HG03575 (cell line): ENCODE data around the gene SUSD2.
"Not testable (repeated sequence)": the region's sequence is repeated elsewhere in the genome, so short reads cannot be mapped to it uniquely, and the experiment has no call there.

Source experiments
- ATAC-seq: cut with Tn5 transposase; IDR thresholded peaks from one replicate; pipeline ENCODE4 v1.9.1; 2021; ENCODE audit not compliant: unreplicated experiment, insufficient number of reproducible peaks, low FRiP score; ENCODE audit errors: extremely low read depth

The SUSD2 gene

GRCh38 chr22:24170188-24170587 is 11.1 kb upstream of the SUSD2 start:
- ATAC-seq, result no peak

- ATAC-seq, result no peak
These were observed 10.7 kb upstream of the SUSD2 start for GRCh38 chr22:24170632-24171031.

GRCh38 chr22:24171822-24172221 is 9.5 kb upstream of the SUSD2 start:
- ATAC-seq, result no peak

DNA sequence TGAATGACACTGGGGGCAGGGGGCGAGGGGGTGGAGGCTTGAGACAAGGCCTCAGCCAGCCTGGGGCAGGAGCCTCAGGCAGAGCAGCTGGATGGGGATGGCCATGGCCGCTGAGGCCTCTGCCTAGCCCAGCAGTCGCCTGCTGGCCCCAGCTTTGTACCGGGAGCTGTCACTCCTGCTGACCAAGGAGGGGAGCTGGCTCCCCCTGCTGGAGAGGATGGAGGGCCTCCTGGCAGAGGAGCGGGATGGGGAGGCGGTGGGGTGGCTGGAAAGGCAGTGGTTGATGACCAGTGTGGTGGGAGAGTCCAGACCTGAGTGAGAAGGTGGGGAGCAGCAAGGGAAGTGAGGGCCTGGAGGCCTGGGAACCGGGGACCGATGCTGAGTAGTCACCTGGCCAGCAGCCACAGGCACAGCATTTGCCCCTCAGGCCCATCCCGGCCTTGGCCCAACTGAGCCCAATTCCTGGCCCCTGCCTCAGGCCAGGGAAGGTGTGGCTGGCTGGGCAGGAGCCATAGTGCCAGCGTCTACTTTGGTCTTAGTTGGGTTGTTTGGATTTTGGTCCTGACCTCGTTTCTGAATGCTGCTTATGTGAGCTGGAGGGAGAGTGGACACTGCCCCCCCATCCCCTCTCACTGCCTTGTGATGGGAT is 6.0 kb upstream of the SUSD2 start:
- no peak for ATAC-seq

GRCh38 chr22:24176040-24176439 is 5.2 kb upstream of the SUSD2 start:
- no peak for ATAC-seq

GRCh38 chr22:24176630-24177029 is 4.7 kb upstream of the SUSD2 start:
- ATAC-seq, result no peak

DNA sequence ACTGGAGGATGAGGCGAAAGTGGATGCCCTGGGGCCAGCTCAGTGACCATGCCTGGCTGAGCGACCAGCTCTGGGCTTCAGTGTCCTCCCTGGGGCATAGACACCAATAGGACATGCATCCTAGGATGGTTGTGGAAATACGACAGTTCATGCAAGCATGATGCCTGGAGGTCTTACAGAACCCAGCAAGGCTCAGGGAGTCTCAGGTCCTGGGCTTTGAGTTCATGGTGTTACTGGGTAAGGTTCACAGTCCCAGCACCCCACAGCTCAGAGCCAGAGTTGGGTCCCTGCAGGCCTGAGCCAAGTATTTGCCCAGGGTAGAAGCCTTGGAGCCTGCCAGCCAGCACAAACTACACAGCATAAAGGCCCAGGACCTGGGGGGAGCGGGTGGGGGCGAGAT is 4.2 kb upstream of the SUSD2 start:
- ATAC-seq, result no peak

DNA sequence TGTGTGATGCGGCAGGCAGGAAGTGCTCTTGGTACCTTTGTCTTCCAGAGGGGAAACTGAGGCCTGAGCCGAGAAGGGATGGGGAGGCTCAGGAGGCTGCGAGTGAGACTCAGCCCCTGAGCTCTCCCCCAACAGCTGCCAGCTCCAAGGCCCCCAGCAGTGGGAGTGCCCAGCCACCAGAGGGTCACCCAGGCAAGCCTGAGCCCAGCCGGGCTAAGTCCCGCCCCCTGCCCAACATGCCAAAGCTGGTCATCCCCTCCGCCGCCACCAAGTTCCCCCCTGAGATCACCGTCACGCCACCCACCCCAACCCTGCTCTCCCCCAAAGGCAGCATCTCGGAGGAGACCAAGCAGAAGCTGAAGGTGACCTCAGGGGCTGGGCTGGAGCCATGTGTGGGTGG is 3.8 kb upstream of the SUSD2 start:
- ATAC-seq, result no peak

DNA sequence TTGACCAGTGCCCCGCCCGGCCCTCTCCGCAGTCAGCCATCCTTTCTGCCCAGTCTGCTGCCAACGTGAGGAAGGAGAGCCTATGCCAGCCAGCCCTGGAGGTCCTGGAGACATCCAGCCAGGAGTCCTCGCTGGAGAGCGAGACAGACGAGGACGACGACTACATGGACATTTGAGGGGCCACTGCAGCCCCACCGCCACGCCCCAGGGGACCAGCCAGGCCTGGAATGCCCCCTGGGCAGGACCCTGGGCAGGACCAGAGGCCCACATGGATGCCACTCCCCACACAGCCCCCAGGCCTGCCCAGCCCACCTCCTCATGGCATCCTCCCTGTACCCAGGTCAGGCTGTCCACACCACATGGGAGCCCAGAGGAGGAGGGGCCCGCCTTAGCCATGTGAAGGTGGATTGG is 3.3 kb upstream of the SUSD2 start:
- ATAC-seq, result no peak

GRCh38 chr22:24178502-24179440 is 2.5 kb upstream of the SUSD2 start:
- no peak for ATAC-seq

GRCh38 chr22:24179478-24180210 is 1.6 kb upstream of the SUSD2 start:
- ATAC-seq, result no peak

DNA sequence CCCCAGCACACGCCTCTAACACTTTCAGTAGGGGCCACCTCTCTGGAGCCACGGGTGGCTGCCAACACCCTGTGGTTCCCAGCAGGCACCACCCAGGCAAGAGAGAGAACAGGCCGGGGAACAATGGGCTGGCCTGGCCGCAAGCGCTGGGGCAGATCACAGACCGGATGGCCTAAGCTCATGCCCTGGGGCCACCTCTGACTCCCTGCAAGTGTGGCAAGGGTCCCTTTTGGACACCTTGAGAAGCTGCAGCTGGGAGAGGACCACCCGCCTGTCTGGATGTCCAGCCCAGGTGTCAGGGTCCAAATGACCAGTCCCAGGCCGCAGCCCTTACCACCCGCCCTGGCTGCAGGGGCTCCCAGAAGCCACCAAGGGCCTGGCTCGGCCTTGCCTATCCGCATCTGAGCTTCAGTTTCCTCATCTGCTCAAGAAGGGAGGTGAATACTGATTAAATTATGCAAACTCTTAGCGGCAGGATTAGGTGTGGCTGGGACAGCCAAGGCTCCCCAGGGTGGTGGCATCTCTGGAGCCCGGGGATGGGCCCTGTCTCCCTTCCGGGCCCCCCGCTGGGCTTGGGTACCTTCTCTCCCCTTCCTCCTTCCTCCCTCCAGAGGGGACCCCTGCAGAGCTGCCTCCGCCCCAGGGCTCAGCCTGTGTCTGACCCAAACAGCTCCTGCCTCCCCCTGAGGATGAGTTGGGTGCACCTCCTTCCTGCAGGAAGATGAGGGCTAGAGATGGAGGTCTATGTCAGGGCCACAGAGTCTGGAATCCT is 785 bp upstream of the SUSD2 start:
- no peak for ATAC-seq

- no peak for ATAC-seq
These were observed 961 bp downstream of the SUSD2 start for GRCh38 chr22:24181996-24182899.

GRCh38 chr22:24182900-24183246 is 1.6 kb downstream of the SUSD2 start:
- ATAC-seq, result not testable (repeated sequence)

GRCh38 chr22:24183321-24184031 is 2.2 kb downstream of the SUSD2 start:
- ATAC-seq, result no peak

DNA sequence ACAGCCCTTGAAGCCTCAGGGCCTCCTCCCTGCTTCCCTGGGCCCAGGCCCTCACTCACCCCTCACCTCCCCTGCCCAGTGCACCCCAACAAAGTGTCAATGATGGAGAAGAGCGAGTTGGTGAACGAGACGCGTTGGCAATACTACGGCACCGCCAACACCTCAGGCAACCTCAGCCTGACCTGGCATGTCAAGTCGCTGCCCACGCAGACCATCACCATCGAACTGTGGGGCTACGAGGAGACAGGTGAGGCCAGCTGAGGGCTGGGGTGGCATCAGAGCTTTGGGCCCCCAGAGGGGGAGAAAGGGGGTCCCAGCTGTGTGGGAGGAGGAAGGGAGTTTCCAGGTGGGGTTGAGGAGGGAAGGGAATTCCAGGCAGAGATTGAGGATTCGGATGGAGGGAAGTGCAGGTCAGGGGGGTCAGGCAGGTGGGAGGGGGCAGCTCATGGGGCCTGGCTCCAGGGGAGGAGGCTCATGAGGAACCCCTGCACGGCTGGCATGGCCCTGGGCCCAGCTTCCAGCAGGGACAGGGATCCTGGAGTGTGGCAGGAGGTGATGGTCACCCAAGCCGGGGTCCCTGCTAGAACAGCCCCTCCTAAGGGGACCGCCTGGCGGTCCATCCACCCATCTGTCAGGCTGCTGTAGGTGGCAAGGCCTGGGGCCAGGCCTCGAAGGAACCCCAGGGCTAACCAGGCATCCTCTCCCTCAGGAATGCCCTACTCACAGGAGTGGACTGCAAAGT is 2.9 kb downstream of the SUSD2 start:
- ATAC-seq, result no peak

DNA sequence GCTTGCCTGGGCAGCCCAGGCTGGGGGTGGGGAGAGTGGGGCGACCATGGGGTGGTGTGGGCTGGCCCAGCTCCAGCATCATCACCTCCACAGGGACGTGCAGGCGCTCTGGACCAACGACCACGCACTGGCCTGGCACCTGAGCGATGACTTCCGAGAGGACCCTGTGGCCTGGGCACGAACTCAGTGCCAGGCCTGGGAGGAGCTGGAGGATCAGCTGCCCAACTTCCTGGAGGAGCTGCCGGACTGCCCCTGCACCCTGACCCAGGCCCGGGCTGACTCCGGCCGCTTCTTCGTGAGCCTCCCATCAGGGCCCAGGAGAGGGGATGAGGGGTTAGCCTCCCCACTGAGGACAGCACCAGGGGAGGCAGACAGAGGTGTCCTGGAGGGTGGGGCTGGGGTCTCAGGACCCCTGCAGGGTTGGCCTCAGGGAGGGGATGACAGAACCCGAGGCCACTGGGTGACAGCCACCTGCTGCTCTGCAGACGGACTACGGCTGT is 3.8 kb downstream of the SUSD2 start:
- no peak for ATAC-seq
